Gastroesophageal sphincter (tissue), 4 donors: Measurements from ENCODE around the gene SMIM15. TPM values are rescaled to one million over a fixed set of nuclear protein-coding genes. Genes with fewer than 3 reads are reported as not detected.
A peak's percentile ranks its signal among the peaks of the same experiment; 100 is the strongest.

Experiments
- ATAC-seq: fragments of 150-250 bp; one replicate; pipeline ENCODE4 v1.9.1; 2016; ENCODE audit warnings: mild to moderate bottlenecking, moderate library complexity
- H3K27ac ChIP-seq, 4 donors: fragments of 200-600 bp; sonication (generic) in 3 of 4; 1 replicate in 3 of 4; 2 replicates in 1 of 4; pipeline ENCODE4 v1.5.1; 2016 to 2019
- H3K27me3 ChIP-seq: fragments of 200-600 bp; sonication (generic); one replicate; pipeline ENCODE4 v1.5.1; 2019
- H3K36me3 ChIP-seq, 2 donors: fragments of 200-600 bp; sonication (generic); one replicate each; pipeline ENCODE4 v1.5.1; 2019; ENCODE audit warnings: control low read depth in 1 of 2
- H3K4me1 ChIP-seq, 3 donors: fragments of 200-600 bp; sonication (generic); 1 replicate in 2 of 3; 2 replicates in 1 of 3; pipeline ENCODE4 v1.5.1; 2016 to 2019; ENCODE audit warnings: control low read depth in 2 of 3
- H3K4me3 ChIP-seq, 2 donors: fragments of 200-600 bp; sonication (generic); one replicate each; pipeline ENCODE4 v1.5.1; 2019; ENCODE audit warnings: mild to moderate bottlenecking in 1 of 2, moderate library complexity in 1 of 2
- H3K9me3 ChIP-seq, 3 donors: fragments of 200-600 bp; sonication (generic); one replicate each; pipeline ENCODE4 v1.5.1; 2017 to 2019; ENCODE audit warnings: control low read depth in 2 of 3
- EP300 ChIP-seq: sonication (generic); formaldehyde crosslinking; IDR thresholded peaks from one replicate; pipeline ENCODE4 v1.6.1; 2017; ENCODE audit warnings: antibody characterized with exemption, mild to moderate bottlenecking
- POLR2A ChIP-seq, 2 donors: fragments of 450-650 bp; IDR thresholded peaks; one replicate each; pipeline ENCODE4 v1.6.1; 2017; ENCODE audit warnings: antibody characterized with exemption in 2 of 2, mild to moderate bottlenecking in 2 of 2, moderate library complexity in 1 of 2
- POLR2AphosphoS5 ChIP-seq: sonication (generic); formaldehyde crosslinking; IDR thresholded peaks from one replicate; pipeline ENCODE4 v1.6.1; 2017; ENCODE audit warnings: antibody characterized with exemption
- WGBS, 2 donors: methylation state at CpG; one replicate each; pipeline ENCODE4 v1.1.5; 2018; ENCODE audit warnings: low coverage in 1 of 2; 5-methylcytosine and 5-hydroxymethylcytosine counted together
- total RNA-seq, 4 donors: library from RNA; depleted of rRNA; stranded (reverse); fragments of >200 nt; gene quantifications; one replicate each; pipeline ENCODE4 v1.1.0, GENCODE V29; 2016
- TF ChIP-seq, protein P1 (sequence below), 4 experiments: fragments of 200-600 bp in 2 of 4; fragments of 450-650 bp in 2 of 4; sonication (generic) in 1 of 4; IDR thresholded peaks; one replicate each; pipeline ENCODE4 v1.5.1; 2017 to 2019; ENCODE audit warnings: antibody characterized with exemption in 4 of 4, mild to moderate bottlenecking in 2 of 4, moderate library complexity in 2 of 4

Gene SMIM15
- total RNA-seq, 4 donors from 2014 or later, result 20.7 to 32.2 (median 21.3) TPM

DNA sequence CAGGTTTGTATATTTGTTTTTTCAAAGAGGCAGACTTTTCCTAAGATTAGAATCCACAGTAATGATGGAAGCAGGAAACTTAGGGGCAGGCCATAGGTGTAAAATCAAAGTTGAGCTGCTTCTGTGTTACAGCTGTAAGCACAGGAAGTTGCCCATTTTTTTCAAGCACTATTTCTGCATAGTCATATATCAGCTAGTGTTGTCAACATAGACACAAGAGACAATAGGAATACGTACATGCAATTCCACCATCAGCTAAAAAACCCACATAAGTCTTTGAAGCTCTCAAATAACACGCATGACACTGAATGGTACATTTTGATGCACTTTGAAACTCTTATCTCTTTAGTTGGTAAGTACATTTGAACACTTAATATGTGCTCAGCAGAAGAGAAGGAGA, 20.2 kb upstream of the SMIM15 start:
- peaks cover 0 to 6% (median 0%) of the 10 kb centered on the region in 3 donors for H3K4me1 ChIP-seq
- H3K9me3 ChIP-seq, result no peaks in the 10 kb centered on the region
- no peak for ATAC-seq
- H3K27me3 ChIP-seq, result no peaks in the 10 kb centered on the region
- H3K4me3 ChIP-seq, result no peak overlapping the region
- H3K36me3 ChIP-seq, result no peaks in the 10 kb centered on the region
- H3K27ac ChIP-seq, result no peak overlapping the region
- 65 to 75% methylated on average over 2 of the region's 2 CpGs for WGBS, 2 donors
- TF ChIP-seq POLR2A (IDR thresholded peaks at IDR 0.05) (no peak), EP300 (no peak), POLR2AphosphoS5 (no peak)
- TF ChIP-seq, protein P1, sequence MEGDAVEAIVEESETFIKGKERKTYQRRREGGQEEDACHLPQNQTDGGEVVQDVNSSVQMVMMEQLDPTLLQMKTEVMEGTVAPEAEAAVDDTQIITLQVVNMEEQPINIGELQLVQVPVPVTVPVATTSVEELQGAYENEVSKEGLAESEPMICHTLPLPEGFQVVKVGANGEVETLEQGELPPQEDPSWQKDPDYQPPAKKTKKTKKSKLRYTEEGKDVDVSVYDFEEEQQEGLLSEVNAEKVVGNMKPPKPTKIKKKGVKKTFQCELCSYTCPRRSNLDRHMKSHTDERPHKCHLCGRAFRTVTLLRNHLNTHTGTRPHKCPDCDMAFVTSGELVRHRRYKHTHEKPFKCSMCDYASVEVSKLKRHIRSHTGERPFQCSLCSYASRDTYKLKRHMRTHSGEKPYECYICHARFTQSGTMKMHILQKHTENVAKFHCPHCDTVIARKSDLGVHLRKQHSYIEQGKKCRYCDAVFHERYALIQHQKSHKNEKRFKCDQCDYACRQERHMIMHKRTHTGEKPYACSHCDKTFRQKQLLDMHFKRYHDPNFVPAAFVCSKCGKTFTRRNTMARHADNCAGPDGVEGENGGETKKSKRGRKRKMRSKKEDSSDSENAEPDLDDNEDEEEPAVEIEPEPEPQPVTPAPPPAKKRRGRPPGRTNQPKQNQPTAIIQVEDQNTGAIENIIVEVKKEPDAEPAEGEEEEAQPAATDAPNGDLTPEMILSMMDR (IDR thresholded peaks at IDR 0.05), result no peak

- Histone ChIP-seq H3K4me3 (peak overlapping the region; percentile 24 to 27), H3K36me3 (no peaks in the 10 kb centered on the region), H3K4me1 (peaks cover 0 to 6% (median 0%) of the 10 kb centered on the region in 3 donors), H3K27ac (no peak overlapping the region), H3K27me3 (no peaks in the 10 kb centered on the region), H3K9me3 (no peaks in the 10 kb centered on the region)
- ATAC-seq, result no peak
- TF ChIP-seq POLR2A (IDR thresholded peaks at IDR 0.05) (no peak), POLR2AphosphoS5 (no peak), EP300 (no peak)
- TF ChIP-seq, protein P1 (IDR thresholded peaks at IDR 0.05), result no peak
- 41 to 50% methylated on average over 2 of the region's 2 CpGs for WGBS, 2 donors
These were observed 18.6 kb upstream of the SMIM15 start for GRCh38 chr5:61180886-61181285.

- no peak for TF ChIP-seq POLR2AphosphoS5
- TF ChIP-seq, protein P1 (IDR thresholded peaks at IDR 0.05), result no peak
- TF ChIP-seq EP300, result no peak
- no peak for TF ChIP-seq POLR2A (IDR thresholded peaks at IDR 0.05)
- Histone ChIP-seq H3K27ac (no peak overlapping the region), H3K4me3 (no peak overlapping the region), H3K9me3 (no peaks in the 10 kb centered on the region), H3K4me1 (peaks cover 0 to 6% (median 0%) of the 10 kb centered on the region in 3 donors), H3K36me3 (no peaks in the 10 kb centered on the region), H3K27me3 (no peaks in the 10 kb centered on the region)
- ATAC-seq, result no peak
- 89 to 96% methylated on average over 4 of the region's 4 CpGs for WGBS, 2 donors
These were observed 16.4 kb upstream of the SMIM15 start for GRCh38 chr5:61178702-61179101.

DNA sequence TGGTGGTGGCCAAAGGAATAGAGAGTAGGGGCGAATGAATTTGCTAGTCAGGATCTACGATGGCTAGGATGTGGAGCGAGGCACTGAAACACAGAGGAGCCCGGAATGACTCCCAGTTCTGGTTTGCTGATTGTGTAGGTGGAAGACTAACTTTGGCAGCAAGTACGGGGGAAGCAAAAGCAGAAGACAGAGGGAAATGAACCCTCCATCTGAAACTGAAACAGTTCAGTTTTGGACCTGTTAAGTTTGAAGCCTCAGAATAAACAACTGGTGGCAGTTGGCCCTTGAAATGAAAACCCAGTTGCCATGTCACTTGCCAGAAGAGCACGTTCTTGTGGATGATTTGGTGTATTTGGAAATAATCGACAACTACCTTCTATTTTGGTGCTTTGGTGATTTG, 15.4 kb upstream of the SMIM15 start:
- Histone ChIP-seq H3K27ac (no peak overlapping the region), H3K4me1 (peaks cover 0 to 6% (median 0%) of the 10 kb centered on the region in 3 donors), H3K9me3 (no peaks in the 10 kb centered on the region), H3K27me3 (no peaks in the 10 kb centered on the region), H3K36me3 (no peaks in the 10 kb centered on the region), H3K4me3 (no peak overlapping the region)
- no peak for ATAC-seq
- TF ChIP-seq POLR2AphosphoS5, result no peak
- TF ChIP-seq POLR2A (IDR thresholded peaks at IDR 0.05), result no peak
- TF ChIP-seq, protein P1 (IDR thresholded peaks at IDR 0.05), result no peak
- no peak for TF ChIP-seq EP300
- WGBS, 2 donors, result 83 to 85% methylated on average over 3 to 7 of the region's 7 CpGs

GRCh38 chr5:61177070-61177469, 14.8 kb upstream of the SMIM15 start:
- Histone ChIP-seq H3K9me3 (no peaks in the 10 kb centered on the region), H3K27ac (no peak overlapping the region), H3K4me1 (peaks cover 0 to 6% (median 0%) of the 10 kb centered on the region in 3 donors), H3K27me3 (no peaks in the 10 kb centered on the region), H3K36me3 (no peaks in the 10 kb centered on the region), H3K4me3 (no peak overlapping the region)
- ATAC-seq, result no peak
- TF ChIP-seq POLR2AphosphoS5 (no peak), POLR2A (IDR thresholded peaks at IDR 0.05) (no peak), EP300 (no peak)
- TF ChIP-seq, protein P1 (IDR thresholded peaks at IDR 0.05), result no peak
- 91 to 92% methylated on average over 2 to 3 of the region's 3 CpGs for WGBS, 2 donors
